K562 (cell line): Measurements from ENCODE around the gene CPTP. TPM values are rescaled to one million over a fixed set of nuclear protein-coding genes. Genes with fewer than 3 reads are reported as not detected.

Source experiments
- ATAC-seq: fragments of 200-7000 bp; cut with Tn5 transposase; 3 replicates; pipeline ENCODE4 v1.9.1; 2020; ENCODE audit warnings: moderate library complexity
- BruUV-seq: library from RNA; stranded (reverse); fragments of 400-500 nt; replicated peaks from 2 replicates; lab custom pipeline; 2021; lab: Mats Ljungman, UMichigan
- CTCF ChIA-PET: fragments of 300-600 bp; formaldehyde crosslinking; extraction: SDS; loops from one replicate; lab custom pipeline; 2021; ENCODE audit warnings: low intra/inter-chr PET ratio; lab: Yijun Ruan, JAX
- POLR2A ChIA-PET: fragments of 300-600, 350-650 bp; sonication (Branson Sonifier 250); formaldehyde crosslinking; extraction: SDS; loops from one replicate; lab custom pipeline; 2021; ENCODE audit warnings: antibody characterized with exemption, inconsistent platforms; lab: Yijun Ruan, JAX
- DNase-seq, 4 experiments: peaks; one replicate each; pipeline versions ENCODE4 v3.0.0 to v3.0.0-alpha.2; 2011 to 2018; ENCODE audit warnings: low spot score in 3 of 4, mixed read lengths in 3 of 4; ENCODE audit errors: extremely low read depth in 1 of 4
- FAIRE-seq: peaks from 2 replicates; lab custom pipeline; 2011; peaks lifted over from hg19 to GRCh38; lab: Jason Lieb, UNC
- H2AFZ ChIP-seq: 2 replicates; pipeline ENCODE4 v1.6.0; 2011; ENCODE audit warnings: low read depth, low read length, control low read depth, inconsistent platforms
- H3K27ac ChIP-seq: fragments of 200-600 bp; 3 replicates; pipeline ENCODE4 v1.8.0; 2011; ENCODE audit warnings: low read depth, mild to moderate bottlenecking, control low read depth, inconsistent platforms, low read length, moderate library complexity, mixed read lengths; ENCODE audit errors: extremely low read depth
- H3K27me3 ChIP-seq, 2 experiments: fragments of 300-600 bp in 1 of 2; 2 replicates in 1 of 2; 3 replicates in 1 of 2; pipeline versions ENCODE4 v1.6.0 to v1.8.0; 2011; ENCODE audit warnings: inconsistent platforms in 2 of 2, low read length in 2 of 2, mild to moderate bottlenecking in 1 of 2, mixed read lengths in 1 of 2, moderate library complexity in 1 of 2; ENCODE audit not compliant: control insufficient read depth in 2 of 2, insufficient read depth in 2 of 2
- H3K36me3 ChIP-seq: fragments of 300-600 bp; 3 replicates; pipeline ENCODE4 v1.8.0; 2011; ENCODE audit warnings: mild to moderate bottlenecking, low read length, inconsistent platforms; ENCODE audit not compliant: control insufficient read depth, insufficient read depth
- H3K4me1 ChIP-seq, 2 experiments: fragments of 200-600 bp in 1 of 2; replicated peaks in 1 of 2; 2 replicates in 1 of 2; 3 replicates in 1 of 2; pipeline versions ENCODE4 v1.5.1 to v1.8.0; 2011; ENCODE audit warnings: inconsistent platforms in 2 of 2, low read length in 2 of 2, mild to moderate bottlenecking in 1 of 2, mixed read lengths in 1 of 2, moderate library complexity in 1 of 2; ENCODE audit not compliant: control insufficient read depth in 2 of 2, insufficient read depth in 2 of 2
- H3K4me2 ChIP-seq: 2 replicates; pipeline ENCODE4 v1.6.1; 2011; ENCODE audit warnings: low read length, control low read depth, inconsistent platforms, mixed read lengths; ENCODE audit not compliant: insufficient read depth
- H3K4me3 ChIP-seq: fragments of 200-600 bp; sonication (generic), shearing (Covaris generic); 2 replicates; pipeline ENCODE4 v1.5.1; 2016; ENCODE audit warnings: control low read depth, inconsistent platforms
- H3K79me2 ChIP-seq: fragments of 200-600 bp; 3 replicates; pipeline ENCODE4 v1.8.0; 2011; ENCODE audit warnings: low read length, inconsistent platforms; ENCODE audit not compliant: control insufficient read depth, insufficient read depth
- H3K9ac ChIP-seq, 2 experiments: 2 replicates each; pipeline versions ENCODE4 v1.6.0 to v1.6.1; 2011; ENCODE audit warnings: low read depth in 2 of 2, low read length in 2 of 2, control low read depth in 1 of 2, inconsistent platforms in 1 of 2, mild to moderate bottlenecking in 1 of 2, mixed read lengths in 1 of 2; ENCODE audit not compliant: insufficient read depth in 1 of 2
- H3K9me1 ChIP-seq: one replicate; pipeline ENCODE4 v1.6.0; 2011; ENCODE audit warnings: inconsistent platforms, mild to moderate bottlenecking, low read length, moderate library complexity; ENCODE audit not compliant: control insufficient read depth, insufficient read depth
- H3K9me3 ChIP-seq: replicated peaks from 2 replicates; pipeline ENCODE4 v1.5.1; 2011; ENCODE audit warnings: low read depth, low read length, inconsistent platforms; ENCODE audit not compliant: control insufficient read depth, insufficient read depth
- H4K20me1 ChIP-seq: replicated peaks from 2 replicates; pipeline ENCODE4 v1.6.1; 2011; ENCODE audit warnings: low read length, inconsistent platforms, mixed read lengths; ENCODE audit not compliant: control insufficient read depth, insufficient read depth
- CREB1 ChIP-seq, 2 experiments: sonication (generic) in 1 of 2; formaldehyde crosslinking in 1 of 2; IDR thresholded peaks; 2 replicates each; pipeline versions ENCODE4 v1.6.1 to v1.8.0; 2012 to 2022; ENCODE audit warnings: inconsistent platforms in 1 of 2, mild to moderate bottlenecking in 1 of 2, missing genetic modification reagents in 1 of 2, moderate library complexity in 1 of 2
- HCFC1 ChIP-seq: IDR thresholded peaks from 2 replicates; pipeline ENCODE4 v1.6.1; 2012; ENCODE audit warnings: low read depth, low read length, improper control_type of control experiment
- KAT2B ChIP-seq: IDR thresholded peaks from one replicate; pipeline ENCODE4 v1.6.1; 2012; ENCODE audit warnings: low read depth, mild to moderate bottlenecking, control low read depth, inconsistent platforms, low read length, moderate library complexity
- MCM3 ChIP-seq: fragments of 450-650 bp; IDR thresholded peaks from 2 replicates; pipeline ENCODE4 v1.6.1; 2016
- PHTF2 ChIP-seq: fragments of 250-450 bp; sonication (Bioruptor Pico); IDR thresholded peaks from 2 replicates; pipeline ENCODE4 v1.5.0; 2021; ENCODE audit warnings: mild to moderate bottlenecking
- SMARCA5 ChIP-seq: fragments of 450-650 bp; IDR thresholded peaks from 2 replicates; pipeline ENCODE4 v1.6.1; 2016
- TAL1 ChIP-seq: fragments of 450-650 bp; IDR thresholded peaks from 2 replicates; pipeline ENCODE4 v1.6.1; 2016; ENCODE audit warnings: mild to moderate bottlenecking
- UBTF ChIP-seq, 2 experiments: IDR thresholded peaks; 2 replicates each; pipeline ENCODE4 v1.6.1; 2012; ENCODE audit warnings: improper control_type of control experiment in 2 of 2, low read depth in 2 of 2, low read length in 2 of 2, borderline replicate concordance in 1 of 2
- ZC3H11A ChIP-seq: IDR thresholded peaks from 2 replicates; pipeline ENCODE4 v1.6.1; 2012; ENCODE audit warnings: low read depth, low read length, improper control_type of control experiment
- WGBS: fragments of 100-300 bp; shearing (Covaris generic); methylation state at CpG from one replicate; pipeline ENCODE4 v1.1.6; 2016; ENCODE audit warnings: low coverage, mixed read lengths; ENCODE audit not compliant: insufficient coverage; ENCODE audit errors: missing lambda C conversion rate; 5-methylcytosine and 5-hydroxymethylcytosine counted together
- in situ Hi-C: fragments of 300-500 bp; cut with MboI; formaldehyde crosslinking; loops from 4 replicates; pipeline ENCODE4 v1.15.0; 2018; ENCODE audit warnings: inconsistent platforms, mixed read lengths
- intact Hi-C: fragments of 100-400 bp; cut with micrococcal nuclease; formaldehyde crosslinking; loops from 2 replicates; pipeline ENCODE4 v1.14.2; 2022
- polyA plus RNA-seq, 8 experiments: library from polyadenylated mRNA; depleted of rRNA in 4 of 8; stranded (reverse) in 5 of 8; unstranded in 3 of 8; fragments of >200 nt; fragmentation: Nextera tagmentation in 2 of 8; fragmentation: Illumina TruSeq in 1 of 8; extraction: Ambion mirVana in 2 of 8; extraction: Trizol in 1 of 8; gene quantifications; 2 replicates each; pipeline versions ENCODE4 v1.2.1 to v1.2.3, GENCODE V29; 2011 to 2014; ENCODE audit warnings: inconsistent platforms in 1 of 8, missing spikeins in 1 of 8
- total RNA-seq, 7 experiments: library from RNA; depleted of rRNA in 6 of 7; stranded (reverse); fragments of >200 nt in 6 of 7; fragmentation: Illumina TruSeq in 2 of 7; extraction: Trizol in 2 of 7; gene quantifications; 2 replicates each; pipeline versions ENCODE4 v1.2.1 to v1.2.3, GENCODE V29; 2011 to 2021; ENCODE audit warnings: low replicate concordance in 1 of 7
- TF ChIP-seq, protein P1 (sequence below): fragments of 450-650 bp; formaldehyde crosslinking; IDR thresholded peaks from 2 replicates; pipeline ENCODE4 v1.4.0; 2020; ENCODE audit warnings: mild to moderate bottlenecking
- TF ChIP-seq, protein P2 (sequence below): fragments of 250-450 bp; sonication (Bioruptor Pico); IDR thresholded peaks from 2 replicates; pipeline ENCODE4 v1.5.0; 2021
- TF ChIP-seq, protein P3 (sequence below): fragments of 250-450 bp; sonication (Bioruptor Pico); IDR thresholded peaks from 2 replicates; pipeline ENCODE4 v1.9.0; 2021; ENCODE audit warnings: mild to moderate bottlenecking, inconsistent platforms

CPTP gene
- total and polyA plus RNA-seq, 9 of the 15 experiments (the other 6 are each of a cell fraction or from before 2014, with no cell fraction given), result 0.11 to 25.8 (median 3.5) TPM

DNA sequence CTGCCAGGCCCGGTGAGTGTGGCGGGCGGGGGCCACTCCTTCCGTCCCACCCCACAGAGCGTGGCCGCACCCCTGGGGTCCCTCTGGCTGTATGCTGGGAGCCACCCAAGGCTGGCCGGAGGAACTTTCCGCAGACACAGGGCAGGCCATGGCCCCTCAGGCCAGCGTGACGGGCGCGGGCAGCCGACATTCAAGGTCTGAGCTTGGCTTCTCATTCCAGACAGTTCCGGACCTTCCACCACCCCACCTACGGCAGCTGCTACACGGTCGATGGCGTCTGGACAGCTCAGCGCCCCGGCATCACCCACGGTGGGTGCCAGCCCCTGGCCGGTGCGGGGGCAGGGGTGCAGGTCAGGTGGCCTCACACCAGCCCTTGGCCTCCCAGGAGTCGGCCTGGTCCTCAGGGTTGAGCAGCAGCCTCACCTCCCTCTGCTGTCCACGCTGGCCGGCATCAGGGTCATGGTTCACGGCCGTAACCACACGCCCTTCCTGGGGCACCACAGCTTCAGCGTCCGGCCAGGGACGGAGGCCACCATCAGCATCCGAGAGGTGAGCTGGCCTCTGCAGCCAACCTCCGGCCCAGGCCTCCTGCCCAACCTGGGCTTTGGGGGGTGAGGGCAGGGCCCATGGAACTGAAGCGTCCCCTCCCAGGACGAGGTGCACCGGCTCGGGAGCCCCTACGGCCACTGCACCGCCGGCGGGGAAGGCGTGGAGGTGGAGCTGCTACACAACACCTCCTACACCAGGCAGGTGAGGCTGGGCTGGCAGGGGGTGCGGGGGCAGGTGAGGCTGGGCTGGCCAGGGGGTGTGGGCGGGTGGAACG, 37.1 kb upstream of the CPTP start (continued):
- TF ChIP-seq UBTF (IDR thresholded peaks at IDR 0.05; ENCODE audit: borderline replicate concordance in 1 of 2, low read depth in 2 of 2, low read length in 2 of 2), result peak in 1 of 2 experiments; percentile 33; a peak in 1 of 4 replicates

- peaks cover 2 to 33% of the 10 kb centered on the region in 2 experiments; a peak in 3 of 5 replicates for H3K27me3 ChIP-seq
- CTCF ChIA-PET, result interaction anchor here (1.5 kb wide), 1 partner anchor 306 kb away, joined by 8 read pairs; no protein-coding TSS in a partner anchor
- intact Hi-C loops, result loop anchor here (2.0 to 10.0 kb wide), 2 partner anchors 167 to 305 kb away; partner anchors contain the start of gene PERM1
- BruUV-seq, result no TSS peak
- H3K4me2 ChIP-seq, result no peak overlapping the region
- H3K4me1 ChIP-seq, result peaks cover 5 to 86% of the 10 kb centered on the region in 2 experiments; a peak in 3 of 5 replicates
- POLR2A ChIA-PET, result interaction anchor here (0.6 to 1.1 kb wide), 4 partner anchors 8 to 313 kb away, joined by 3 to 4 read pairs (median 3); no protein-coding TSS in a partner anchor
- WGBS, result 16% methylated on average over 14 of the region's 15 CpGs
- no peaks in the 10 kb centered on the region for H3K9me3 ChIP-seq
- H3K79me2 ChIP-seq, result no peaks in the 10 kb centered on the region
- peaks cover 19% of the 10 kb centered on the region; the same call in 1 of the 2 replicates for H4K20me1 ChIP-seq
- peaks cover 11% of the 10 kb centered on the region for H3K9me1 ChIP-seq
- no peak overlapping the region for H3K27ac ChIP-seq
- in situ Hi-C loops, result no loop called here
- FAIRE-seq (peak; percentile 93), ATAC-seq (peak; percentile 62), DNase-seq (peak; percentile 79 to 87 (median 84))
- peak overlapping the region in 1 of 2 experiments; percentile 82; a peak in 2 of 4 replicates for H3K9ac ChIP-seq
- no peak overlapping the region for H2AFZ ChIP-seq
- H3K4me3 ChIP-seq, result no peak overlapping the region
- peaks cover 6% of the 10 kb centered on the region; the same call in 1 of the 3 replicates for H3K36me3 ChIP-seq
- TF ChIP-seq TAL1 (no peak), SMARCA5 (no peak), KAT2B (no peak), MCM3 (no peak), ZC3H11A (no peak), HCFC1 (0 out of 2 replicates have a peak, but pooled peaks have one; percentile 14), PHTF2 (CRISPR knock-in tag) (no peak), CREB1 (IDR thresholded peaks at IDR 0.05) (no peak), CREB1 (CRISPR knock-in tag; IDR thresholded peaks at IDR 0.05) (no peak)
- TF ChIP-seq, protein P1, sequence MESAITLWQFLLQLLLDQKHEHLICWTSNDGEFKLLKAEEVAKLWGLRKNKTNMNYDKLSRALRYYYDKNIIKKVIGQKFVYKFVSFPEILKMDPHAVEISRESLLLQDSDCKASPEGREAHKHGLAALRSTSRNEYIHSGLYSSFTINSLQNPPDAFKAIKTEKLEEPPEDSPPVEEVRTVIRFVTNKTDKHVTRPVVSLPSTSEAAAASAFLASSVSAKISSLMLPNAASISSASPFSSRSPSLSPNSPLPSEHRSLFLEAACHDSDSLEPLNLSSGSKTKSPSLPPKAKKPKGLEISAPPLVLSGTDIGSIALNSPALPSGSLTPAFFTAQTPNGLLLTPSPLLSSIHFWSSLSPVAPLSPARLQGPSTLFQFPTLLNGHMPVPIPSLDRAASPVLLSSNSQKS (CRISPR knock-in tag), result no peak
- TF ChIP-seq, protein P2, sequence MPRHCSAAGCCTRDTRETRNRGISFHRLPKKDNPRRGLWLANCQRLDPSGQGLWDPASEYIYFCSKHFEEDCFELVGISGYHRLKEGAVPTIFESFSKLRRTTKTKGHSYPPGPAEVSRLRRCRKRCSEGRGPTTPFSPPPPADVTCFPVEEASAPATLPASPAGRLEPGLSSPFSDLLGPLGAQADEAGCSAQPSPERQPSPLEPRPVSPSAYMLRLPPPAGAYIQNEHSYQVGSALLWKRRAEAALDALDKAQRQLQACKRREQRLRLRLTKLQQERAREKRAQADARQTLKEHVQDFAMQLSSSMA (CRISPR knock-in tag), result no peak
- TF ChIP-seq, protein P3, sequence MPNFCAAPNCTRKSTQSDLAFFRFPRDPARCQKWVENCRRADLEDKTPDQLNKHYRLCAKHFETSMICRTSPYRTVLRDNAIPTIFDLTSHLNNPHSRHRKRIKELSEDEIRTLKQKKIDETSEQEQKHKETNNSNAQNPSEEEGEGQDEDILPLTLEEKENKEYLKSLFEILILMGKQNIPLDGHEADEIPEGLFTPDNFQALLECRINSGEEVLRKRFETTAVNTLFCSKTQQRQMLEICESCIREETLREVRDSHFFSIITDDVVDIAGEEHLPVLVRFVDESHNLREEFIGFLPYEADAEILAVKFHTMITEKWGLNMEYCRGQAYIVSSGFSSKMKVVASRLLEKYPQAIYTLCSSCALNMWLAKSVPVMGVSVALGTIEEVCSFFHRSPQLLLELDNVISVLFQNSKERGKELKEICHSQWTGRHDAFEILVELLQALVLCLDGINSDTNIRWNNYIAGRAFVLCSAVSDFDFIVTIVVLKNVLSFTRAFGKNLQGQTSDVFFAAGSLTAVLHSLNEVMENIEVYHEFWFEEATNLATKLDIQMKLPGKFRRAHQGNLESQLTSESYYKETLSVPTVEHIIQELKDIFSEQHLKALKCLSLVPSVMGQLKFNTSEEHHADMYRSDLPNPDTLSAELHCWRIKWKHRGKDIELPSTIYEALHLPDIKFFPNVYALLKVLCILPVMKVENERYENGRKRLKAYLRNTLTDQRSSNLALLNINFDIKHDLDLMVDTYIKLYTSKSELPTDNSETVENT, result no peak
Observed at GRCh38 chr1:1290238-1290731, 34.3 kb upstream of the CPTP start.
